BLaER1 treated with 17β-estradiol and CSF1 and Interleukin-3, amounts not matched to agents 10 nM and 100 nM (cell line): ENCODE results near the gene GNG3.
"Not testable (repeated sequence)": the region's sequence is repeated elsewhere in the genome, so short reads cannot be mapped to it uniquely, and the experiment has no call there.

Experiments used
- H3K27ac ChIP-seq, 11 experiments: shearing (Covaris generic); formaldehyde crosslinking; 2 replicates each; pipeline ENCODE4 v1.8.1; 2022
- H3K27me3 ChIP-seq, 11 experiments: shearing (Covaris generic); formaldehyde crosslinking; 2 replicates each; pipeline ENCODE4 v1.8.1; 2022
- H3K36me3 ChIP-seq, 11 experiments: shearing (Covaris generic); formaldehyde crosslinking; 2 replicates each; pipeline ENCODE4 v1.8.1; 2022
- H3K4me1 ChIP-seq, 10 experiments: shearing (Covaris generic); formaldehyde crosslinking; 2 replicates each; pipeline ENCODE4 v1.8.1; 2022
- H3K4me2 ChIP-seq, 11 experiments: shearing (Covaris generic); formaldehyde crosslinking; 2 replicates each; pipeline ENCODE4 v1.8.1; 2022
- H3K4me3 ChIP-seq, 10 experiments: shearing (Covaris generic); formaldehyde crosslinking; 2 replicates each; pipeline ENCODE4 v1.8.1; 2022
- H3K9ac ChIP-seq, 11 experiments: shearing (Covaris generic); formaldehyde crosslinking; 2 replicates each; pipeline ENCODE4 v1.8.1; 2022
- H3K9me3 ChIP-seq, 11 experiments: shearing (Covaris generic); formaldehyde crosslinking; replicated peaks in 1 of 11; 2 replicates each; pipeline ENCODE4 v1.8.1; 2022
- H4K20me1 ChIP-seq, 11 experiments: shearing (Covaris generic); formaldehyde crosslinking; 2 replicates each; pipeline ENCODE4 v1.8.1; 2022
- Cebpa-rat ChIP-seq, 11 experiments: shearing (Covaris generic); IDR thresholded peaks; 2 replicates each; pipeline ENCODE4 v1.8.1; 2022

GNG3 gene

DNA sequence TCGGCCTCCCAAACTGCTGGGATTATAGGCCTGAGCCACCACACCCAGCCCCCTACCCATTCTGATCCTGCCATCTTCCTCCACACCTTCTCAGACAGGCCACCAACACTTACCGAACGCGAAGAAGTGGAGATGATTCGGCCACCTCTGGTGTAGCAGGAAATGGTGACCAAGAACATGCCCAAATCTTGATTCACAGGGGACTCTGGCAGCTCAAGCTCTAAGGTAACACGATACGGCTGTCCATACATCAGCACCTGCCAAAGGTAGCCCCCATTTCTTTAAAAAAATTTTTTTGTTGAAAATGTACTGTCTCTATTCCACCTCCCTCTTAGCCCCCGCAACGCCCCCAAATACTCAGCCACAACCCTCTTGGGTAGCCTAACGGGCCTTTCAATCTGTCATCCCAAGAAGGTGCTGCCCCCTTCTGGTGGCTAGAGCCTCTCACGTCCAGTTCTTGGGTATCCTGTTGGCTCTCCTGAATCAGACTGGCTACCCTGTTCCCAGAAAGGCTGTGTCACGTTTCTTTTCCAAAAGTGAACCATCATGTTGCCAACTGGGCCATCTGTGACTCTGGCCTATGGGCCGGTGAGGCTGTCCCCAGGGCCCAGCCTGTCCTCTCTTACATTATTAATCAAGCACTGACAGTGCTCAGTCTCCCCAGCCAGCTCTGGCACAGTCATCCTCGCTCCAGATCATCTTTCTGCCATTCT lies 12.9 kb upstream of the GNG3 start:
- H3K4me3 ChIP-seq = no peak overlapping the region
- TF ChIP-seq Cebpa-rat (IDR thresholded peaks at IDR 0.05) = no peak
- H4K20me1 ChIP-seq = peaks cover 0 to 9% (median 0%) of the 10 kb centered on the region in 11 experiments; a peak in 1 of 22 replicates
- peak overlapping the region in 3 of 11 experiments; percentile 1 to 20 (median 3); a peak in 1 of 22 replicates for H3K9ac ChIP-seq
- no peak overlapping the region for H3K4me2 ChIP-seq
- no peaks in the 10 kb centered on the region for H3K4me1 ChIP-seq
- H3K27ac ChIP-seq = no peak overlapping the region
- no peaks in the 10 kb centered on the region for H3K9me3 ChIP-seq
- H3K36me3 ChIP-seq = peaks cover 44 to 85% (median 59%) of the 10 kb centered on the region in 11 experiments
- no peaks in the 10 kb centered on the region for H3K27me3 ChIP-seq

GRCh38 chr11:62702246-62702645 lies 5.2 kb upstream of the GNG3 start:
- Histone ChIP-seq H3K27me3 (no peaks in the 10 kb centered on the region), H4K20me1 (no peaks in the 10 kb centered on the region), H3K4me3 (no peak overlapping the region), H3K9ac (no peak overlapping the region), H3K36me3 (peaks cover 24 to 71% (median 38%) of the 10 kb centered on the region in 11 experiments), H3K4me2 (peak overlapping the region in 3 of 11 experiments; percentile 9 to 55 (median 29); a peak in 4 of 22 replicates), H3K9me3 (no peaks in the 10 kb centered on the region), H3K4me1 (peaks cover 21 to 54% (median 22%) of the 10 kb centered on the region in 10 experiments), H3K27ac (0 out of 22 replicates have a peak overlapping the region, but pooled peaks of 1 of the 11 experiments have one; percentile 24)
- no peak for TF ChIP-seq Cebpa-rat (IDR thresholded peaks at IDR 0.05)

- H4K20me1 ChIP-seq, H3K27me3 ChIP-seq, H3K4me3 ChIP-seq, H3K9ac ChIP-seq, H3K9me3 ChIP-seq, H3K27ac ChIP-seq: not testable (repeated sequence)
- Histone ChIP-seq H3K36me3 (peaks cover 24 to 71% (median 43%) of the 10 kb centered on the region in 11 experiments), H3K4me2 (peak overlapping the region in 2 of 11 experiments; percentile 28 to 96; a peak in 3 of 22 replicates), H3K4me1 (peaks cover 37 to 70% (median 39%) of the 10 kb centered on the region in 10 experiments)
Observed at GRCh38 chr11:62703921-62704320, 3.6 kb upstream of the GNG3 start.

DNA sequence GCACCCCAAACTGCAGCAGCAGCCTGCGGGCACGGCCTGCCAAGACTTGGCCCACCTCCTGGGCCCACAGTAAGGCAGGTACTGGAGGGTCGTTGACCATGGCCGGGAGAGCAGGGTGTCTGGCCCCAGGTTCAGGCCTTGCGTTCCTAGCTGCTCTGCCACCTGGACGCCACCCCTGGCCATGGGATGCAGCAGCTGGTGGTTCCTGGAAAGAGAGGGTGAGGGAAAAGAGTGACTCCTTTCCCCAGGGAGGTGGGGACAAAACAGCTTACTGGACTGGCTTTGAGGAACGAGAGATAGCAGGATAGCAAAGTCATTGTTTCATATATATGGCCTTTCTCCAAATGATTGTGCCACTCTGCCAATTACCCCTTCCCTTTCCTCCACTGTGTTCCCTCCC lies 2.1 kb upstream of the GNG3 start:
- Histone ChIP-seq H3K9ac (peak overlapping the region; percentile 75 to 85 (median 79)), H3K36me3 (peaks cover 19 to 62% (median 35%) of the 10 kb centered on the region in 11 experiments), H3K9me3 (no peaks in the 10 kb centered on the region), H3K4me2 (peak overlapping the region; percentile 88 to 100 (median 96)), H3K27me3 (no peaks in the 10 kb centered on the region), H4K20me1 (no peaks in the 10 kb centered on the region), H3K4me3 (peak overlapping the region; percentile 64 to 82 (median 70)), H3K27ac (peak overlapping the region; percentile 31 to 85 (median 73); a peak in 21 of 22 replicates), H3K4me1 (peaks cover 47 to 78% (median 48%) of the 10 kb centered on the region in 10 experiments)
- TF ChIP-seq Cebpa-rat (IDR thresholded peaks at IDR 0.05) = no peak

GRCh38 chr11:62705880-62706849 lies 1.3 kb upstream of the GNG3 start:
- peak overlapping the region; percentile 64 to 82 (median 70) for H3K4me3 ChIP-seq
- H3K4me2 ChIP-seq = peak overlapping the region; percentile 88 to 100 (median 98)
- TF ChIP-seq Cebpa-rat (IDR thresholded peaks at IDR 0.05) = no peak
- peaks cover 20 to 62% (median 35%) of the 10 kb centered on the region in 11 experiments for H3K36me3 ChIP-seq
- H3K9me3 ChIP-seq = no peaks in the 10 kb centered on the region
- H4K20me1 ChIP-seq = no peaks in the 10 kb centered on the region
- no peaks in the 10 kb centered on the region for H3K27me3 ChIP-seq
- peak overlapping the region; percentile 75 to 85 (median 79) for H3K9ac ChIP-seq
- H3K4me1 ChIP-seq = peaks cover 47 to 79% (median 51%) of the 10 kb centered on the region in 10 experiments
- peak overlapping the region; percentile 31 to 97 (median 73); a peak in 21 of 22 replicates for H3K27ac ChIP-seq

DNA sequence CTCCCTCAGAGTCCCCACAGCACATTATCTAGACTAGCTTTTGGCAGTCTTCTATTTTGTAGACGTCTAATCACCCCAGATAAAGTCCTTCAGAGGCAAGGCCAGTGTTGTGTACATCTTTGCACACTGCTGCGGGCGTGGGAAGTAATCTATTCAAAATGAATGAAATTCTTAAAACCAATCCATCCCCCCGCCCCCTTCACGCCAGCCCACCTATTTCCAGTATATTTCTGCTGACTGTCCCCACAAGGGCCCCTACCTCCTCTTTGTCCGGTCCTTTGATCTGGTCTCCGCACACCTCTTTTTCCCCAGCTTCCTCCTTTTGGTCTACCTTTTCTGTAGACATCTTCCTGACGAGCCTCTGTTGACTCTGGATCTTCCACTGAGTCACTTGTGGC lies 627 bp upstream of the GNG3 start:
- peak overlapping the region in 8 of 11 experiments; percentile 19 to 97 (median 48); a peak in 11 of 22 replicates for H3K27ac ChIP-seq

DNA sequence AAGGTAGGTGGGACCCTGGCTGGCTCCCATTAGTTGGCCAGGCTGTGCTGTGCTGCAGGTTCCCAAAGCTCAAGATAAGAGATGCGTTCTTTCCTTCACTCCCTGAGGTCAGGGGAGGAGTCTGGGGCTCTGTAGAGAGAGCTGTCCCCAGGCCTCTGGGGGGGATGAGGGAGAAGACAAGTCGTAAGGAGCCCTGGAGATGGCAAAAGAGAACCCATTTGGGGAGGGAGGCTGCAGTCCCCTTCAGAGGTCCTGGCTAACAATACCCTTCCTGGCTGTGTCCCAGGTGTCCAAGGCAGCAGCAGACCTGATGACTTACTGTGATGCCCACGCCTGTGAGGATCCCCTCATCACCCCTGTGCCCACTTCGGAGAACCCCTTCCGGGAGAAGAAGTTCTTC lies 916 bp downstream of the GNG3 start:
- Histone ChIP-seq H3K4me1 (peaks cover 47 to 59% (median 51%) of the 10 kb centered on the region in 10 experiments), H3K9ac (peak overlapping the region; percentile 82 to 93 (median 91); a peak in 21 of 22 replicates), H3K36me3 (peaks cover 33 to 62% (median 40%) of the 10 kb centered on the region in 11 experiments), H3K27ac (peak overlapping the region; percentile 89 to 99 (median 96); a peak in 21 of 22 replicates), H3K4me2 (peak overlapping the region; percentile 88 to 100 (median 98)), H4K20me1 (no peaks in the 10 kb centered on the region), H3K4me3 (peak overlapping the region; percentile 58 to 73 (median 62)), H3K27me3 (no peaks in the 10 kb centered on the region), H3K9me3 (no peaks in the 10 kb centered on the region)
- no peak for TF ChIP-seq Cebpa-rat (IDR thresholded peaks at IDR 0.05)

More for the DNA sequence above, 627 bp upstream of the GNG3 start:
- Histone ChIP-seq H3K27me3 (no peaks in the 10 kb centered on the region), H3K4me2 (peak overlapping the region; percentile 88 to 100 (median 98)), H4K20me1 (no peaks in the 10 kb centered on the region), H3K9ac (peak overlapping the region in 8 of 11 experiments; percentile 60 to 85 (median 69); a peak in 16 of 22 replicates), H3K4me3 (peak overlapping the region in 9 of 10 experiments; percentile 64 to 82 (median 70); a peak in 14 of 20 replicates), H3K4me1 (peaks cover 47 to 75% (median 51%) of the 10 kb centered on the region in 10 experiments), H3K9me3 (no peaks in the 10 kb centered on the region), H3K36me3 (peaks cover 20 to 62% (median 35%) of the 10 kb centered on the region in 11 experiments)
- no peak for TF ChIP-seq Cebpa-rat (IDR thresholded peaks at IDR 0.05)

GRCh38 chr11:62708793-62709192 lies 1.3 kb downstream of the GNG3 start:
- Histone ChIP-seq H3K9me3 (no peaks in the 10 kb centered on the region), H3K9ac (peak overlapping the region; percentile 82 to 93 (median 91)), H3K4me1 (peaks cover 47 to 55% (median 51%) of the 10 kb centered on the region in 10 experiments), H4K20me1 (no peaks in the 10 kb centered on the region), H3K4me3 (peak overlapping the region; percentile 58 to 73 (median 62)), H3K36me3 (peaks cover 37 to 62% (median 43%) of the 10 kb centered on the region in 11 experiments), H3K27ac (peak overlapping the region; percentile 89 to 99 (median 96)), H3K27me3 (no peaks in the 10 kb centered on the region), H3K4me2 (peak overlapping the region; percentile 88 to 100 (median 98))
- TF ChIP-seq Cebpa-rat (IDR thresholded peaks at IDR 0.05) = no peak
